Immature natural killer cell (primary cell): Measurements from ENCODE around the gene PIK3R2. TPM values are rescaled to one million over a fixed set of nuclear protein-coding genes. Genes with fewer than 3 reads are reported as not detected.
"Not testable (repeated sequence)": the region's sequence is repeated elsewhere in the genome, so short reads cannot be mapped to it uniquely, and the experiment has no call there.

Source experiments
- DNase-seq, 3 donors: peaks; one replicate each; pipeline ENCODE4 v3.0.0; 2022; ENCODE audit warnings: mixed read lengths in 1 of 3
- H3K27ac Mint-ChIP-seq, 6 donors: one replicate each; pipeline ENCODE4 v1.8.0; 2020; ENCODE audit warnings: mixed read lengths in 6 of 6, mild to moderate bottlenecking in 5 of 6, inconsistent platforms in 4 of 6, moderate library complexity in 3 of 6
- H3K27me3 Mint-ChIP-seq, 3 donors: one replicate each; pipeline ENCODE4 v1.8.0; 2020 to 2021; ENCODE audit warnings: low read depth in 3 of 3, mild to moderate bottlenecking in 3 of 3, mixed read lengths in 3 of 3, moderate library complexity in 3 of 3, inconsistent platforms in 1 of 3
- H3K36me3 Mint-ChIP-seq, 3 donors: one replicate each; pipeline ENCODE4 v1.8.0; 2020; ENCODE audit warnings: mixed read lengths in 3 of 3, inconsistent platforms in 2 of 3, mild to moderate bottlenecking in 2 of 3
- H3K4me1 Mint-ChIP-seq, 2 donors: one replicate each; pipeline ENCODE4 v1.8.0; 2020; ENCODE audit warnings: inconsistent platforms in 2 of 2, mild to moderate bottlenecking in 2 of 2, mixed read lengths in 2 of 2, moderate library complexity in 1 of 2
- H3K4me3 Mint-ChIP-seq, 5 donors: one replicate each; pipeline ENCODE4 v1.8.0; 2020; ENCODE audit warnings: mild to moderate bottlenecking in 5 of 5, mixed read lengths in 5 of 5, inconsistent platforms in 3 of 5, moderate library complexity in 3 of 5
- H3K9me3 Mint-ChIP-seq, 6 donors: one replicate each; pipeline ENCODE4 v1.8.0; 2020; ENCODE audit warnings: mild to moderate bottlenecking in 6 of 6, mixed read lengths in 6 of 6, inconsistent platforms in 4 of 6, moderate library complexity in 3 of 6
- polyA plus RNA-seq, 3 donors: library from polyadenylated mRNA; unstranded; fragments of 300-500 nt; fragmentation: Illumina TruSeq; gene quantifications; one replicate each; pipeline ENCODE4 v1.2.3, GENCODE V29; 2021

PIK3R2 gene
- polyA plus RNA-seq, 3 donors from 2014 or later = 1.7 to 4.7 (median 3.5) TPM

GRCh38 chr19:18149596-18149975, 3.4 kb upstream of the PIK3R2 start:
- peaks cover 10 to 35% (median 21%) of the 10 kb centered on the region in 3 donors for H3K36me3 Mint-ChIP-seq
- peak overlapping the region; percentile 88 to 96 (median 94) for H3K27ac Mint-ChIP-seq
- peaks cover 18 to 31% (median 26%) of the 10 kb centered on the region in 3 donors for H3K27me3 Mint-ChIP-seq
- no peaks in the 10 kb centered on the region for H3K9me3 Mint-ChIP-seq
- peak overlapping the region; percentile 84 to 93 (median 90) for H3K4me3 Mint-ChIP-seq
- DNase-seq = peak; percentile 43 to 57 (median 54)
- H3K4me1 Mint-ChIP-seq = peaks cover 63 to 67% of the 10 kb centered on the region in 2 donors

GRCh38 chr19:18150776-18151624, 2.0 kb upstream of the PIK3R2 start:
- Mint-ChIP-seq H3K4me3 (peak overlapping the region; percentile 84 to 96 (median 91)), H3K9me3 (no peaks in the 10 kb centered on the region), H3K27me3 (peaks cover 18 to 28% (median 26%) of the 10 kb centered on the region in 3 donors), H3K36me3 (peaks cover 10 to 27% (median 16%) of the 10 kb centered on the region in 3 donors), H3K27ac (peak overlapping the region; percentile 90 to 98 (median 93)), H3K4me1 (peaks cover 65 to 68% of the 10 kb centered on the region in 2 donors)
- DNase-seq = no peak

GRCh38 chr19:18152442-18152816, 534 bp upstream of the PIK3R2 start:
- peaks cover 16 to 28% (median 26%) of the 10 kb centered on the region in 3 donors for H3K27me3 Mint-ChIP-seq
- H3K27ac Mint-ChIP-seq = peak overlapping the region; percentile 90 to 98 (median 93)
- peaks cover 3 to 19% (median 8%) of the 10 kb centered on the region in 3 donors for H3K36me3 Mint-ChIP-seq
- H3K4me1 Mint-ChIP-seq = peaks cover 57 to 63% of the 10 kb centered on the region in 2 donors
- DNase-seq = peak; percentile 97 to 98 (median 98)
- H3K9me3 Mint-ChIP-seq = no peaks in the 10 kb centered on the region
- peak overlapping the region; percentile 84 to 96 (median 91) for H3K4me3 Mint-ChIP-seq

GRCh38 chr19:18153556-18154134, 682 bp downstream of the PIK3R2 start:
- Mint-ChIP-seq H3K4me3 (peak overlapping the region; percentile 84 to 96 (median 90)), H3K4me1 (peaks cover 48 to 53% of the 10 kb centered on the region in 2 donors), H3K27ac (peak overlapping the region; percentile 69 to 89 (median 80)), H3K36me3 (peaks cover 0 to 10% (median 3%) of the 10 kb centered on the region in 3 donors), H3K9me3 (no peaks in the 10 kb centered on the region), H3K27me3 (peaks cover 16 to 25% (median 19%) of the 10 kb centered on the region in 3 donors)
- DNase-seq = no peak

GRCh38 chr19:18155095-18156087, 2.4 kb downstream of the PIK3R2 start:
- peaks cover 0 to 4% (median 0%) of the 10 kb centered on the region in 3 donors for H3K36me3 Mint-ChIP-seq
- peak overlapping the region in 1 of 6 donors; percentile 89 for H3K27ac Mint-ChIP-seq
- H3K4me3 Mint-ChIP-seq = peak overlapping the region in 2 of 5 donors; percentile 3 to 87
- no peaks in the 10 kb centered on the region for H3K9me3 Mint-ChIP-seq
- H3K4me1 Mint-ChIP-seq = peaks cover 37 to 41% of the 10 kb centered on the region in 2 donors
- DNase-seq = no peak
- H3K27me3 Mint-ChIP-seq = peaks cover 11 to 18% (median 12%) of the 10 kb centered on the region in 3 donors

GRCh38 chr19:18156268-18156667, 3.3 kb downstream of the PIK3R2 start:
- Mint-ChIP-seq H3K27me3 (peaks cover 11 to 18% (median 12%) of the 10 kb centered on the region in 3 donors), H3K36me3 (peaks cover 0 to 4% (median 0%) of the 10 kb centered on the region in 3 donors), H3K4me3 (no peak overlapping the region), H3K27ac (peak overlapping the region in 2 of 6 donors; percentile 59 to 69), H3K9me3 (no peaks in the 10 kb centered on the region), H3K4me1 (peaks cover 31 to 36% of the 10 kb centered on the region in 2 donors)
- no peak for DNase-seq

- peaks cover 11 to 18% (median 12%) of the 10 kb centered on the region in 3 donors for H3K27me3 Mint-ChIP-seq
- peaks cover 31 to 34% of the 10 kb centered on the region in 2 donors for H3K4me1 Mint-ChIP-seq
- H3K27ac Mint-ChIP-seq = no peak overlapping the region
- peaks cover 0 to 4% (median 0%) of the 10 kb centered on the region in 3 donors for H3K36me3 Mint-ChIP-seq
- no peak for DNase-seq
- H3K4me3 Mint-ChIP-seq = no peak overlapping the region
- H3K9me3 Mint-ChIP-seq = no peaks in the 10 kb centered on the region
Measured at GRCh38 chr19:18156841-18157464, 4.0 kb downstream of the PIK3R2 start.

GRCh38 chr19:18157465-18158063, 4.6 kb downstream of the PIK3R2 start:
- Mint-ChIP-seq H3K4me1 (peaks cover 24 to 30% of the 10 kb centered on the region in 2 donors), H3K27me3 (peaks cover 6 to 15% (median 8%) of the 10 kb centered on the region in 3 donors), H3K4me3 (no peak overlapping the region), H3K27ac (no peak overlapping the region), H3K36me3 (no peaks in the 10 kb centered on the region), H3K9me3 (no peaks in the 10 kb centered on the region)
- DNase-seq = no peak

GRCh38 chr19:18158467-18158866, 5.5 kb downstream of the PIK3R2 start:
- peaks cover 3 to 9% (median 3%) of the 10 kb centered on the region in 3 donors for H3K27me3 Mint-ChIP-seq
- H3K4me1 Mint-ChIP-seq = peaks cover 22 to 28% of the 10 kb centered on the region in 2 donors
- H3K36me3 Mint-ChIP-seq = peaks cover 4 to 6% (median 6%) of the 10 kb centered on the region in 3 donors
- no peaks in the 10 kb centered on the region for H3K9me3 Mint-ChIP-seq
- no peak overlapping the region for H3K27ac Mint-ChIP-seq
- no peak for DNase-seq
- no peak overlapping the region for H3K4me3 Mint-ChIP-seq

- H3K36me3 Mint-ChIP-seq, H3K27ac Mint-ChIP-seq, H3K9me3 Mint-ChIP-seq, H3K27me3 Mint-ChIP-seq, DNase-seq, H3K4me3 Mint-ChIP-seq: not testable (repeated sequence)
- H3K4me1 Mint-ChIP-seq = peaks cover 17 to 24% of the 10 kb centered on the region in 2 donors
Measured at GRCh38 chr19:18159059-18159616, 6.2 kb downstream of the PIK3R2 start.

GRCh38 chr19:18159810-18160209, 6.8 kb downstream of the PIK3R2 start:
- H3K27ac Mint-ChIP-seq = no peak overlapping the region
- peak overlapping the region in 1 of 5 donors; percentile 40 for H3K4me3 Mint-ChIP-seq
- DNase-seq = no peak
- H3K4me1 Mint-ChIP-seq = peaks cover 12 to 19% of the 10 kb centered on the region in 2 donors
- H3K9me3 Mint-ChIP-seq = no peaks in the 10 kb centered on the region
- peaks cover 0 to 2% (median 0%) of the 10 kb centered on the region in 3 donors for H3K27me3 Mint-ChIP-seq
- peaks cover 6 to 7% (median 7%) of the 10 kb centered on the region in 3 donors for H3K36me3 Mint-ChIP-seq

- DNase-seq = no peak
- Mint-ChIP-seq H3K27ac (peak overlapping the region in 3 of 6 donors; percentile 53 to 65 (median 62)), H3K36me3 (peaks cover 6 to 8% (median 7%) of the 10 kb centered on the region in 3 donors), H3K9me3 (no peaks in the 10 kb centered on the region), H3K4me3 (peak overlapping the region in 4 of 5 donors; percentile 46 to 62 (median 56)), H3K4me1 (peaks cover 12 to 17% of the 10 kb centered on the region in 2 donors), H3K27me3 (no peaks in the 10 kb centered on the region)
Measured at GRCh38 chr19:18160493-18160970, 7.6 kb downstream of the PIK3R2 start.
